ENCODE data around the gene SDHA. TPM values are rescaled to one million over a fixed set of nuclear protein-coding genes. Genes with fewer than 3 reads are reported as not detected.
A peak's percentile ranks its signal among the peaks of the same experiment; 100 is the strongest.
"Not testable (repeated sequence)": the region's sequence is repeated elsewhere in the genome, so short reads cannot be mapped to it uniquely, and the experiment has no call there.

Gene SDHA
- total RNA-seq, 1 donor from 2014 or later = 233 TPM

DNA sequence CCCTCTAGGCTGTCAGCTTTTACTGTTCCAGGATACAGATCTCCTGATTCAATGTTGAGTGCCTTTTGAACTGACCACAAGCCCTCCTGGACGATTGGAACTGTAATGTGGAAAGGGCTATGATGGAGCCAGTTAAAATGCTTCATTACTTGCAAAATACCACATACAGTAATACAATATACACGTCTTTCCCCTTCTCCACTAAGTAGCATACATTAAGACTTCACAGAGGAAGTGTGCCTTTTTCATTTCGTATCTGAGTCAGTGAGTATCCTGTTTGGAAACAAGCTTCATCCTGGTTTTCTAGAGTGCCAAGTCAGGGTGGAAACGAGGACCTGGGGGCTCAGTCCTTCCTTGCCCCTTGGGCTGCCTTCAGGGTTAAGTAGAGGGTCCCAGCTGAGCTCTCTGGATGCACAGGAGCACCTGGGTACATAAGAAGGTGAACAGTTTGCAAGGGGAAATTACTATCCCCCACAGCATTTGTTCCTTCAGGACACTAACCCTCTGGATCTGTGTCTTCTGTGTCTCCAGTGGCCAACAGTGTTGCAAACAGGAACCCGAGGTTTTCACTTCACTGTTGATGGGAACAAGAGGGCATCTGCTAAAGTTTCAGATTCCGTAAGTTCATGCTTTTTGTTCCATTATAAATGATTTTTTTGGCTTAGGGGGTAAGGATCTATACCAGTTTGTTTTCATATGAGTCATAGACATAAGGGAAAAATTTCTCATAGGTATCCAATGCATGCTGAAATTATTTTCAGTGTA lies 5.0 kb downstream of the SDHA start:
- DNase-seq (ENCODE audit: low read depth) = not testable (repeated sequence)

- DNase-seq (ENCODE audit: low read depth) = no peak
Observed at GRCh38 chr5:223791-224190, 5.7 kb downstream of the SDHA start.

DNA sequence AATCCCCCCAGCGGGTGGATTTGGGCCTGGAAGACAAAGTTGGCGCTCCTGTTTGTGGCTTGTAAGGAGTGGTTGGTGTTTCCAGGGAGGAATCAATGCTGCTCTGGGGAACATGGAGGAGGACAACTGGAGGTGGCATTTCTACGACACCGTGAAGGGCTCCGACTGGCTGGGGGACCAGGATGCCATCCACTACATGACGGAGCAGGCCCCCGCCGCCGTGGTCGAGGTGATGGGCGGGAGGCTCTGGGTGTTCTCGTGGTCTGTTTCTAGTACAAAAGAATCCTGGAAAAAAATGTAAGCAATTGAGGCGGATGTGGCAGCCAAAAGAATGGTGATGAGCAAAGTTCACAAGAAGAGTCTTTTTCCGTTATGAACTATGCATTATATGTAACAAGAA lies 7.2 kb downstream of the SDHA start:
- no peak for DNase-seq (ENCODE audit: low read depth)

DNA sequence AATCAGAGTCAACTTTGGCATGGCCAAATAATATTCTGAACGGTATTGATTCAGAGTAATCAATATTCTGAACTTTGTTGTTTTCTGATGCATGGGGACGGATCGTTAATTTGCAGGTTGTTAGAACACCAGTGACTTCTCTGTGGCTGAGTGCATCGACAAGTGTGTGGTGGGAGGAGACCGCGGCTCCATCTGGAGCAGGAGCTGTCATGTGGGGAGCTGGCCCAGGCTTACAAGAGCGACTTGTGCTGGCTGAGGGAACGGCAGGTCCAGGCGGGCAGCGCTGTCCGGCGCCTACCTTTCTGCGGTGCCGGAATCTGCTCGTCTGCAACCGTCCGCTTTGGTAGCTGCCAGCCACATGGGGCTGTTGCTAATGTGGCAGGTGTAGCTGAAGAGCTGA lies 9.3 kb downstream of the SDHA start:
- DNase-seq (ENCODE audit: low read depth) = not testable (repeated sequence)

DNA sequence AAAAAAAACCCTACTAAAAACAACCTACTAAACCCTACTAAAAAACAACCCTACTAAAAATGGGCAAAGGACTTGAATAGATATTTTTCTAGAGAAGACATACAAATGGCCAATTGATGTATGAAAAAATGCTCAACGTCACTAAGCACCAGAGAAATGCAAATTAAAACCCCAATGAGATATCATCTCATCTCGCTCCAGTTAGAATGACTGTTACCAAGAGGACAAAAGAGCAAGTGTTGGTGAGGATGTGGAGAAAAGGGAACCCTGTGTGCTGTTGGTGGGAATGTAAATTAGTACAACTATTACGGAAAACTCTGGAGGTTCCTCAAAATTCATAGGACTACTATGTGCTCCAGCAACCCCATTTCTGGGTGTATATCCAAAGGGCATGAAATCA lies 10.8 kb downstream of the SDHA start:
- DNase-seq (ENCODE audit: low read depth) = no peak

DNA sequence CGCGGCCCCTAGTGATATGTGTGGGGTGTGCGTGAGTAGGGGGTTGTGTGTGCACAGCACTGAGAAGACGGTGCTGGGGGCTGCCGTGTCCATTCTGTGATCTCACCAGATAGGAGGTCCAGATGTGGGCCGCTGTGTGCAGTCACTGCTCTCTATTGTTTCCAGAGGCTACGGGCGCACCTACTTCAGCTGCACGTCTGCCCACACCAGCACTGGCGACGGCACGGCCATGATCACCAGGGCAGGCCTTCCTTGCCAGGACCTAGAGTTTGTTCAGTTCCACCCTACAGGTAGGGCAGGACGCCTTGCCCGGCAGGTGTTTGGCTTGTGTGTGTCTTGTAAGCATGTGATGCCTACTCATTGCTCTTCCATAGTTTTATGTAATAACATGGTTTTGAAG lies 12.6 kb downstream of the SDHA start:
- DNase-seq (ENCODE audit: low read depth) = no peak

DNA sequence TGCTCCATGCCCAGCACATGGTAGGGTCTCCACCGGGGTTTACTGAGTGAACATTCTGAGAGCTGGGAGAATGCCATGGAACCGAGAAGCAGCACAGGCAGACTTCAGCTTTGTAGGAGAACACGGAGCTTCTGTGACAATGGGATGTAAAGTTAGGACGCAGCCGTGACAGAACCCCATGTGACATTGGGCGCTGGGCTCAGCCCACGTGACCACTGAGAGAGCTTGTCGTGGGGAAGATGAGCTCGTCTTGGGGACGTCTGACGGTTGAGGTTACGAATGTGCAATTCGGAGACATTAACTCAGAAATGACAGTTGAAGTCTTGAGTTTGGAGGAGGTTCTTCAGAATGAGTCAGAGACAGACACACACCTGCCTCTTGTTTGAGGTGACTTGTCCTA lies 13.5 kb downstream of the SDHA start:
- no peak for DNase-seq (ENCODE audit: low read depth)

DNA sequence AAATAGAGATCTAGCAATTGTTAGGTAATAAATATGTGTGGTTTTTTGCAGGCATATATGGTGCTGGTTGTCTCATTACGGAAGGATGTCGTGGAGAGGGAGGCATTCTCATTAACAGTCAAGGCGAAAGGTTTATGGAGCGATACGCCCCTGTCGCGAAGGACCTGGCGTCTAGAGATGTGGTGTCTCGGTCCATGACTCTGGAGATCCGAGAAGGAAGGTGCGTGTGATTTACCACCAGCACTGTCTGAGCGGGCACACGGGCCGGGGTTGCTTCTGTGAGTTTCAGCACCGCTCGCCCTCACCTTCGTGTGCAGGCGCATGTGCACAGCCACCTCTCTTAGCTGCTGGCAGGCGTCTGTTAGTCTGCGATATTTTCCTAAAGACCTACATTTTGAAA lies 15.3 kb downstream of the SDHA start:
- DNase-seq (ENCODE audit: low read depth) = not testable (repeated sequence)

DNA sequence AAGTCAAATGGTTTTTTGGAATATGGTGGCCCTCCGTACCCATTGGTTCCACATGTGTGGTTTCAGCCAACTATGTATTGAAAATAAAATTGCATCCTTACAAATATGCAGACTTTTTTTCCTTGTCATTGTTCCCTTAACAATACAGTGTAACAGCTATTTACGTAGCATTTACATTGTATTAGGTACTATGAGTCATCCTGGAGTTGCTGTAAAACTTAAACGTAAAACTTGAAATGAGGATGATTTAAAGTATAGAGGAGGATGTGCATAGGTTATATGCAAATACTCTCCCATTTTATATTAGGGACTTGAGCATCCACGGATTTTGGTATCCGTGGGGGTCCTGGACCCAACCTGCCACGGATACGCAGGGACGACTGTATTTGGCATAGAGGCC lies 16.3 kb downstream of the SDHA start:
- DNase-seq (ENCODE audit: low read depth) = no peak

DNA sequence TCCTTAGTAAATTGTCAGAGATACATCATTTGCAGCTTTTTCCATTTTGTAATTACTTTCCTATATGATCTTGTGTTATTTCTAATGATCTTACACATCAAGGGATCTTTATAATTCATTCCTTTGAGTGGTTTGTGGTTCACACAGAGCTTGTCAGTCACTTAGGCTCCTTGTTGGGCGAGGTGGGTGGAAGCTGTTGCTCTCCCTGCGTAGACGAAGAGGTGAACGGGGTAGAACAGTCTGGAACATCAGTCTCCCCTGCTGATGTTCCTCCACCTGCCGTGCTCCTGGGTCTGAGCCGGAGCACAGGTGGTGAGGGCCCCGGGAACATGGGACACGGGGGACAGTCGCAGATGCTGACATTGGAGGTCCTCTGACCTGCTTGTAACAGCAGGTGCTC lies 17.4 kb downstream of the SDHA start:
- not testable (repeated sequence) for DNase-seq (ENCODE audit: low read depth)

DNA sequence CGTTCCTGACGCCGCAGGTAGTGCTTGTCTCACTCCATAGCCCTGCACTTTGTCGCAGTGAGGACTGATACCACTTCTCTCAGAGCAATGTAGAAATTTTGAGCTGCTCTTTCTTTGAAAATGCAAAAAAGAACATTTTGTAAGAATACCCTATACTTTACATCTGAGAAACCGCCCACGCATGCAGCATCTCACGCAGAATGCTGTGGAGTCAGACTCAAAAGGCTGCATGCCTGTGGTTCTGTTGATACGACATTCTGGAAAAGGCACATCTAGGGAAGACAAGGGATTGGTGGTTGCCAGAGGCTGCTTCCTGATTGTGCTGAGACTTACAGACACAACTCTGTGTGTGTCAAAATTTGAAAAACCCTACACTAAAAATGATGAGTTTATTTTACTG lies 19.8 kb downstream of the SDHA start:
- DNase-seq (ENCODE audit: low read depth) = not testable (repeated sequence)

DNA sequence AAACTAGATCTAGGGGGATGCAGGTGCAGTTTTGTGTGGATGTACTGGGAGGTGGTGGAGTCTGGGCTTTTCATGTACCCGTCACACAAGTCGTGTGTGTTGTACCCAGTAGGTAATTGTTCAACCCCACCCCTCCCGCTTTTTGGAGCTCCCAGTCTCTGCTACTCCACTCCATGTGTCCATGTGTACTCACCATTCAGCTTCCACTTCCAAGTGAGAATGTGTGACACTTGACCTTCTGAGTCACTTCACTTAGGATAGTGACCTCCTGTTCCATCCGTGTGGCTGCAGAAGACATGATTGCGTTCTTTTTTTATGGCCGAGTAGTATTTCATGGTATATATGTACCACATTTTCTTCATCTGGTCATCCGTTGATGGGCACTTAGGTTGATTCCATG lies 22.4 kb downstream of the SDHA start:
- DNase-seq (ENCODE audit: low read depth) = not testable (repeated sequence)

- not testable (repeated sequence) for DNase-seq (ENCODE audit: low read depth)
Observed at GRCh38 chr5:241045-241669, 23.0 kb downstream of the SDHA start.

DNA sequence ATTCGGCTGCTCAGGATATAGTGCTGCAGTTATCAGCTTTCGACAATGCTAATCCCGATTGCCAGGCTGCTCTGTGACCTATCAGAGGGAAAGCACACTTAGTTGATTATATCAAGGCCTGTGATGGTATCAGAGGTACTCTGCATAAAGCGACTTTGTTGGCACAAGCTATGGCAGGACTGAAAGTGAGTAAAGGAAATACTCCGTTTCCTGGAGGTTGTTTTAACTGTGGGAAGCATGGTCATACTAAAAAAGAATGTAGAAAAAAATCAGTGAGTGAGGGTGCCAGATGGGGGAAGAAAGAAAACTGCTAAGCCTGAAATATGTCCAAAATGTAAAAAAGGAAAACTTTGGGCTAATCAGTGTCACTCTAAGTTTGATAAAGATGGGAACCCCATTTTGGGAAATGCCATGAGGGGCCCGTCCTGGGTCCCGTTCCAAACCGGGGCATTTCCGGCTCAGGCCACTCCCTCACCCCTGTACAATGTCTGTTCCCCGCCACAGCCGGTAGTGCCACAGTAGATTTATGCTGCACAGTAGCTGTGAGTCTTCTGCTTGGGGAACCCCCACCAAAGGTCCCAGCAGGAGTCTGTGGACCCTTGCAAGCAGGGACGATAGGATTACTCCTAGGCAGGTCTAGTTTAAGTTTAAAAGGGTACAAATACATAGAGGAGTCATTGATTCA lies 25.7 kb downstream of the SDHA start:
- not testable (repeated sequence) for DNase-seq (ENCODE audit: low read depth)

- DNase-seq (ENCODE audit: low read depth) = not testable (repeated sequence)
Observed at GRCh38 chr5:245717-246116, 27.6 kb downstream of the SDHA start.

GRCh38 chr5:250396-250795 lies 32.3 kb downstream of the SDHA start:
- DNase-seq (ENCODE audit: low read depth) = not testable (repeated sequence)

DNA sequence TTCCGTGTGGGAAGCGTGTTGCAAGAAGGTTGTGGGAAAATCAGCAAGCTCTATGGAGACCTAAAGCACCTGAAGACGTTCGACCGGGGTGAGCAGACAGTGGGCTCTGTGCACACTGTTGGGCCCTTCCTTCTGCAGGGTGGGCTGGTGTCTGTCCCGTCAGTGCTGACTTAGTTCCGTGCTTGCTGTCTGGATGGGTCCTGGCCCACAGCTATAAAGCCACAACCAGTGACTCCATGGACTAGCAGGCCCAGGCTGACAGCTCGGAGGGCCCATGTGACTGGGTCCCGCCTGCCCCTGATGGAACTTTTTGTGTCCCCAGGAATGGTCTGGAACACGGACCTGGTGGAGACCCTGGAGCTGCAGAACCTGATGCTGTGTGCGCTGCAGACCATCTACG lies 32.9 kb downstream of the SDHA start:
- DNase-seq (ENCODE audit: low read depth) = not testable (repeated sequence)

GRCh38 chr5:251538-251937 lies 33.4 kb downstream of the SDHA start:
- DNase-seq (ENCODE audit: low read depth) = peak; percentile 6

DNA sequence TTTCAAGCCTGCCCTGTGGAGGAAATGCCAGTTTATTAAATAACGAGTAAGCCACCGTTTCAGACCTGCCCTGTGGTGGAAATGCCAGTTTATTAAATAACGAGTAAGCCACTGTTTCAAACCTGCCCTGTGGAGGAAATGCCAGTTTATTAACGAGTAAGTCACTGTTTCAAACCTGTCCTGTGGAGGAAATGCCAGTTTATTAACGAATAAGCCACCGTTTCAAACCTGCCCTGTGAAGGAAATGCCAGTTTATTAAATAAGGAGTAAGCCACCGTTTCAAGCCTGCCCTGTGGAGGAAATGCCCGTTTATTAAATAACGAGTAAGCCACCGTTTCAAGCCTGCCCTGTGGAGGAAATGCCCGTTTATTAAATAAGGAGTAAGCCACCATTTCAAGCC lies 33.9 kb downstream of the SDHA start:
- DNase-seq (ENCODE audit: low read depth) = peak; percentile 36

DNA sequence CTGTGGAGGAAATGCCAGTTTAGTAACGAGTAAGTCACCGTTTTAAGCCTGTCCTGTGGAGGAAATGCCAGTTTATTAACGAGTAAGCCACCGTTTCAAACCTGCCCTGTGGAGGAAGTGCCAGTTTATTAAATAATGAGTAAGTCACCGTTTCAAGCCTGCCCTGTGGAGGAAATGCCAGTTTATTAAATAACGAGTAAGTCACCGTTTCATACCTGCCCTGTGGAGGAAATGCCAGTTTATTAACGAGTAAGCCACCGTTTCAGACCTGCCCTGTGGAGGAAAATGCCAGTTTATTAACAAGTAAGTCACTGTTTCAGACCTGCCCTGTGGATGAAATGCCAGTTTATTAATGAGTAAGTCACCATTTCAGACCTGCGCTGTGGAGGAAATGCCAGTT lies 34.4 kb downstream of the SDHA start:
- DNase-seq (ENCODE audit: low read depth) = peak; percentile 70

DNA sequence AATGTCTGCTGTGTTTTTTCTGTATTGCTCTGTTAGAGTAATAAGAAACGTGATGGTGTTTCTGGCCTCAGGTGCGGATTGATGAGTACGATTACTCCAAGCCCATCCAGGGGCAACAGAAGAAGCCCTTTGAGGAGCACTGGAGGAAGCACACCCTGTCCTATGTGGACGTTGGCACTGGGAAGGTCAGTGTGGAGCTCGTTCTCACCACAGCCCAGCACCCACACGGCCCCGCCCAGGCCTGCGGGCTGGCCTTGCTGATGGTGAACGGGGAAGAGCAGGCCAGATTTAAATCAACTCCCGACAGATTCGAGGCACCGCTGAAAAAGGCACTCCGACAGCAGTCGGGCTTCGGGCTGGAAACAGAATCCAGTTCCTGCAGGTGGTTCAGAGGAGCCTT lies 36.2 kb downstream of the SDHA start:
- not testable (repeated sequence) for DNase-seq (ENCODE audit: low read depth)

GRCh38 chr5:255116-255515 lies 37.0 kb downstream of the SDHA start:
- DNase-seq (ENCODE audit: low read depth) = not testable (repeated sequence)

GRCh38 chr5:256347-256746 lies 38.2 kb downstream of the SDHA start:
- not testable (repeated sequence) for DNase-seq (ENCODE audit: low read depth)

Data from renal cortical epithelial cell (primary cell).